AG10803 (cell line): ENCODE measurements around the gene ADAM10.

Experiments used
- DNase-seq: peaks from one replicate; pipeline ENCODE4 v3.0.0; 2010; ENCODE audit warnings: low read depth
- H3K4me3 ChIP-seq: 2 replicates; pipeline ENCODE4 v1.5.1; 2011; ENCODE audit warnings: mild to moderate bottlenecking, low read length, control low read depth
- CTCF ChIP-seq: conservative IDR thresholded peaks from 2 replicates; pipeline ENCODE4 v1.5.1; 2011; ENCODE audit warnings: mild to moderate bottlenecking, low read length, control low read depth, inconsistent platforms

The ADAM10 gene

GRCh38 chr15:58643996-58644395 is 105.5 kb downstream of the ADAM10 start:
- TF ChIP-seq CTCF = no peak
- no peak for DNase-seq
- H3K4me3 ChIP-seq = no peak overlapping the region

- no peak for TF ChIP-seq CTCF
- DNase-seq = no peak
- H3K4me3 ChIP-seq = no peak overlapping the region
Observed at GRCh38 chr15:58641660-58642059, 107.8 kb downstream of the ADAM10 start.

- no peak for DNase-seq
- no peak for TF ChIP-seq CTCF
- H3K4me3 ChIP-seq = no peak overlapping the region
Observed at GRCh38 chr15:58639992-58640391, 109.5 kb downstream of the ADAM10 start.

DNA sequence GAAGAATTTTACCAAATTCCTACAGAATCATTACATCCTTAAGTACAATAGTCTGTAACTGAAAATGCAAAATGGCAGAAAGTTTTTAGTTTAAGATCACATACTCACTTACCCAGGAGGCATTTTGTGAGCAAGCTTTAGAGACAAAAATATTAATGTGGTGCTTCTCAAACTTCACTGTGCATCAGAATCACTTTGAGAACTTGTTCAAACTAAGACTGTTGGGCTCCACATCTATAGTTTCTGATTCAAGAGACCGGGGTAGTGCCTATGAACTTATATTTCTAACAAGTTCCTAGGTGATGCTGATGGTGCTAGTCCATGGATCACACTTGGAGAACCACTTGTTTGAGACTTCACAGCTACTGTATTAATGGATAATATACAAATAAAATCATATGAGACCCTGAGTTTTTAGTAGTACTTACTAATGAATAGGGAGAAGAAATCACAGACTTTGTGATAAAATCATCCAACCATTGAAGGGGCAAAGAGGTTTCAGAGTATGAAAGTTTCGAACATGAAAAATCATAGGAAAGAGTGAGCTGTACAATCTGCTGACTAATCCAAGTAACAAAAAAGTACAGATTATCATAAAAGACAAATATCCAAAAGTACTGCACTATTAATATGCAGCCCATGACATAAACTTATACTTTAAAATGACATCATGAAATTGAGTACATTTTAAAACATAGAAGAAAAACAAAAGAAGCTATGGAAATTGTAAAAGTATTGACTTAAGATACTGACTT is 110.3 kb downstream of the ADAM10 start:
- no peak overlapping the region for H3K4me3 ChIP-seq
- no peak for TF ChIP-seq CTCF
- DNase-seq = no peak

GRCh38 chr15:58632789-58633188 is 116.7 kb downstream of the ADAM10 start:
- DNase-seq = no peak
- TF ChIP-seq CTCF = no peak
- no peak overlapping the region for H3K4me3 ChIP-seq

DNA sequence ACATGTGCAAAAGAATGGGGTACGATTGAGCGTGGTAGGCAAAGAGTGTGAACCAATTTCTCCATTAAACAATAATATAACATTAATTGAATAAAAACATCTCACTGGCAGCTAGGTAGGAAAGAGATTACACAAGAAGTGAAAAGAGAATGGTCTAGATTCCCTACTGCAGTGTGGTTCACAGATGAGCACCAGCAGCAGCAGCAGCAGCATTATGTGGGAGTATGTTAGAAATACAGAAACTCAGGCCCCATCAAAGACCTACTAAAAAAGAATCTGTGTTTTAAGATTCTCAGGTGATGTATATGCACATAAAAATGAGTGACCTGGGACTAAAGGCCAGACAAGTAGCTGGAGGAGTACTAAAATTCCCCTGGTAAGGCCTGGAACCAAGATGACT is 118.2 kb downstream of the ADAM10 start:
- TF ChIP-seq CTCF = no peak
- DNase-seq = no peak
- no peak overlapping the region for H3K4me3 ChIP-seq

DNA sequence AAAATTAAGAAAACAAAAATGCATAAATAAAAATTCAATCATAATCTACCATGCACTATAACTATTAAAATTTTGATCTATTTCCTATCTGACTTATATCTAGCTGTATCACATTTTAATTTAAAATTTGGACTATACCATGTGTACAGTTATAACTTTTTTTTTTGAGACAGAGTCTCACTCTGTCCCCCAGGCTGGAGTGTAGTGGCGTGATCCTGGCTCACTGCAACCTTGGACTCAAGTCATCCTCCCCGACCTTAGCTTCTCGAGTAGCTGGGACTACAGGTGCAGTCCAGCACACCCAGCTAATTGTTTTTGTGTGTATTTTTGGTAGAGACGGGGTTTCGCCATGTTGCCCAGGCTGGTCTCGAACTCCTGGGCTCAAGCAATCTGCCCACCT is 119.9 kb downstream of the ADAM10 start:
- no peak for TF ChIP-seq CTCF
- H3K4me3 ChIP-seq = no peak overlapping the region
- DNase-seq = no peak
